Measurements from ENCODE around the gene IRF6. TPM values are rescaled to one million over a fixed set of nuclear protein-coding genes. Genes with fewer than 3 reads are reported as not detected.

Gene IRF6
- total RNA-seq, 1 donor from 2014 or later = 0.42 TPM

- no peaks in the 10 kb centered on the region for H3K9me3 Mint-ChIP-seq
- peaks cover 64% of the 10 kb centered on the region for H3K36me3 Mint-ChIP-seq (ENCODE audit: low read depth)
- H3K4me3 Mint-ChIP-seq = no peak overlapping the region
- peaks cover 32% of the 10 kb centered on the region for H3K4me1 Mint-ChIP-seq
- CTCF ChIA-PET = no interaction called here
- DNase-seq (no peak), ATAC-seq (ENCODE audit: low read depth) (no peak)
- intact Hi-C loops (cut with micrococcal nuclease) = no loop called here
- POLR2A ChIA-PET = no interaction called here
- TF ChIP-seq, protein P1, sequence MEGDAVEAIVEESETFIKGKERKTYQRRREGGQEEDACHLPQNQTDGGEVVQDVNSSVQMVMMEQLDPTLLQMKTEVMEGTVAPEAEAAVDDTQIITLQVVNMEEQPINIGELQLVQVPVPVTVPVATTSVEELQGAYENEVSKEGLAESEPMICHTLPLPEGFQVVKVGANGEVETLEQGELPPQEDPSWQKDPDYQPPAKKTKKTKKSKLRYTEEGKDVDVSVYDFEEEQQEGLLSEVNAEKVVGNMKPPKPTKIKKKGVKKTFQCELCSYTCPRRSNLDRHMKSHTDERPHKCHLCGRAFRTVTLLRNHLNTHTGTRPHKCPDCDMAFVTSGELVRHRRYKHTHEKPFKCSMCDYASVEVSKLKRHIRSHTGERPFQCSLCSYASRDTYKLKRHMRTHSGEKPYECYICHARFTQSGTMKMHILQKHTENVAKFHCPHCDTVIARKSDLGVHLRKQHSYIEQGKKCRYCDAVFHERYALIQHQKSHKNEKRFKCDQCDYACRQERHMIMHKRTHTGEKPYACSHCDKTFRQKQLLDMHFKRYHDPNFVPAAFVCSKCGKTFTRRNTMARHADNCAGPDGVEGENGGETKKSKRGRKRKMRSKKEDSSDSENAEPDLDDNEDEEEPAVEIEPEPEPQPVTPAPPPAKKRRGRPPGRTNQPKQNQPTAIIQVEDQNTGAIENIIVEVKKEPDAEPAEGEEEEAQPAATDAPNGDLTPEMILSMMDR (IDR thresholded peaks at IDR 0.05) = no peak
- no peaks in the 10 kb centered on the region for H3K27me3 Mint-ChIP-seq
- H3K27ac Mint-ChIP-seq = no peak overlapping the region
Measured at GRCh38 chr1:209831615-209832014, 25.7 kb upstream of the IRF6 start.

GRCh38 chr1:209830722-209831121 is 24.8 kb upstream of the IRF6 start:
- CTCF ChIA-PET = no interaction called here
- no peak overlapping the region for H3K4me3 Mint-ChIP-seq
- ATAC-seq (ENCODE audit: low read depth) = no peak
- H3K9me3 Mint-ChIP-seq = no peaks in the 10 kb centered on the region
- POLR2A ChIA-PET = no interaction called here
- DNase-seq = no peak
- peaks cover 55% of the 10 kb centered on the region for H3K36me3 Mint-ChIP-seq (ENCODE audit: low read depth)
- intact Hi-C loops (cut with micrococcal nuclease) = no loop called here
- H3K4me1 Mint-ChIP-seq = peaks cover 32% of the 10 kb centered on the region
- no peak overlapping the region for H3K27ac Mint-ChIP-seq
- no peaks in the 10 kb centered on the region for H3K27me3 Mint-ChIP-seq
- TF ChIP-seq, protein P1 (IDR thresholded peaks at IDR 0.05) = no peak

- ChIA-PET POLR2A (no interaction called here), CTCF (no interaction called here)
- Mint-ChIP-seq H3K9me3 (no peaks in the 10 kb centered on the region), H3K27ac (no peak overlapping the region), H3K4me3 (peak overlapping the region; percentile 97), H3K27me3 (peaks cover 3% of the 10 kb centered on the region), H3K4me1 (peaks cover 32% of the 10 kb centered on the region), H3K36me3 (ENCODE audit: low read depth) (peaks cover 45% of the 10 kb centered on the region)
- DNase-seq (no peak), ATAC-seq (ENCODE audit: low read depth) (no peak)
- intact Hi-C loops (cut with micrococcal nuclease) = loop anchor here (10.0 kb wide), 1 partner anchor 255 kb away; no protein-coding TSS in a partner anchor
- TF ChIP-seq, protein P1 (IDR thresholded peaks at IDR 0.05) = no peak
Measured at GRCh38 chr1:209829716-209830115, 23.8 kb upstream of the IRF6 start.

- Mint-ChIP-seq H3K4me3 (peak within 1 kb of the TSS; percentile 97), H3K27ac (peak within 1 kb of the TSS; percentile 92), H3K27me3 (peaks cover 7% of the 10 kb centered on the region), H3K4me1 (peaks cover 33% of the 10 kb centered on the region), H3K36me3 (ENCODE audit: low read depth) (peaks cover 25% of the 10 kb centered on the region), H3K9me3 (no peaks in the 10 kb centered on the region)
- peak; percentile 91 for ATAC-seq (ENCODE audit: low read depth)
- TF ChIP-seq, protein P1 (IDR thresholded peaks at IDR 0.05) = no peak
- DNase-seq = peak; percentile 85
- POLR2A ChIA-PET = interaction anchor here (0.6 to 2.3 kb wide), 7 partner anchors 9 to 80 kb away, joined by 3 to 8 read pairs (median 4); partner anchors contain the start of gene TRAF3IP3
- CTCF ChIA-PET = interaction anchor here (0.8 to 1.4 kb wide), 8 partner anchors 10 to 72 kb away, joined by 3 to 8 read pairs (median 4); partner anchors contain the start of gene TRAF3IP3
- intact Hi-C loops (cut with micrococcal nuclease) = loop anchor here (1.0 to 10.0 kb wide), 7 partner anchors 21 to 1432 kb away; partner anchors contain the start of genes C1orf74, IRF6, RCOR3 and TRAF3IP3
Measured at GRCh38 chr1:209827384-209828262, 21.7 kb upstream of the IRF6 start, which contains the start of gene UTP25. Gene UTP25, plus strand, starts transcription at chr1:209827972. Its CDS starts 92 bp downstream, at chr1:209828064.
